Forelimb muscle (tissue), 1 donor: ENCODE measurements around the gene RETREG2. TPM values are rescaled to one million over a fixed set of nuclear protein-coding genes. Genes with fewer than 3 reads are reported as not detected.

Experiments
- DNase-seq: peaks from one replicate; pipeline ENCODE4 v3.0.0-alpha.2; 2013; ENCODE audit warnings: low read depth
- polyA plus RNA-seq: library from polyadenylated mRNA; unstranded; fragments of 120-200 nt; gene quantifications from one replicate; pipeline ENCODE4 v1.2.1, GENCODE V29; 2013; ENCODE audit not compliant: insufficient read length

The RETREG2 gene
- polyA plus RNA-seq, 1 donor, result 39.8 TPM

GRCh38 chr2:219215871-219216534 is 37.9 kb downstream of the RETREG2 start:
- DNase-seq, result no peak

GRCh38 chr2:219216535-219216915 is 38.5 kb downstream of the RETREG2 start:
- no peak for DNase-seq

- no peak for DNase-seq
Measured at GRCh38 chr2:219218217-219218731, 40.2 kb downstream of the RETREG2 start.

- DNase-seq, result peak; percentile 90
Measured at GRCh38 chr2:219218732-219219701, 40.9 kb downstream of the RETREG2 start, which contains the start of gene ABCB6. Gene ABCB6 (minus strand): TSS chr2:219218958. CDS start chr2:219218673, 285 bp downstream.

GRCh38 chr2:219219784-219220532 is 41.9 kb downstream of the RETREG2 start:
- DNase-seq, result no peak

- no peak for DNase-seq
Measured at GRCh38 chr2:219220652-219221402, 42.8 kb downstream of the RETREG2 start.

GRCh38 chr2:219221957-219222518 is 44.0 kb downstream of the RETREG2 start:
- no peak for DNase-seq

GRCh38 chr2:219223831-219224610 is 45.9 kb downstream of the RETREG2 start:
- DNase-seq, result no peak

- DNase-seq, result no peak
Measured at GRCh38 chr2:219225350-219225749, 47.3 kb downstream of the RETREG2 start.

GRCh38 chr2:219228041-219228910 is 50.2 kb downstream of the RETREG2 start:
- DNase-seq, result no peak

GRCh38 chr2:219228911-219229304 is 50.8 kb downstream of the RETREG2 start:
- no peak for DNase-seq

GRCh38 chr2:219229305-219230058 is 51.4 kb downstream of the RETREG2 start, which contains the start of the genes ANKZF1 and ATG9A:
Gene ANKZF1 (plus strand): TSS chr2:219229806. CDS start chr2:219230258, 452 bp downstream.
Gene ATG9A (minus strand): TSS chr2:219229636. CDS start chr2:219228024, 1,612 bp downstream.
- DNase-seq, result peak; percentile 94

- DNase-seq, result no peak
Measured at GRCh38 chr2:219230059-219230540, 52.0 kb downstream of the RETREG2 start.

GRCh38 chr2:219234331-219234730 is 56.3 kb downstream of the RETREG2 start:
- DNase-seq, result no peak
